Effector memory CD4-positive, alpha-beta T cell (primary cell): ENCODE results near the gene PLPP4.

ENCODE experiments used
- DNase-seq, 3 donors: peaks; one replicate each; pipeline ENCODE4 v3.0.0-alpha.2; 2020
- H3K27ac ChIP-seq: 2 replicates; pipeline ENCODE4 v1.7.0; 2013; ENCODE audit warnings: mild to moderate bottlenecking, low read length, moderate library complexity; ENCODE audit not compliant: insufficient read depth, poor library complexity, severe bottlenecking
- H3K27me3 ChIP-seq: replicated peaks from 2 replicates; pipeline ENCODE4 v1.7.0; 2013; ENCODE audit warnings: mild to moderate bottlenecking, low read length; ENCODE audit not compliant: insufficient read depth, control insufficient read depth, poor library complexity, severe bottlenecking
- H3K36me3 ChIP-seq: 2 replicates; pipeline ENCODE4 v1.7.0; 2013; ENCODE audit warnings: mild to moderate bottlenecking, low read length, moderate library complexity; ENCODE audit not compliant: control insufficient read depth, insufficient read depth
- H3K4me1 ChIP-seq: 2 replicates; pipeline ENCODE4 v1.7.0; 2013; ENCODE audit warnings: low read length, mild to moderate bottlenecking; ENCODE audit not compliant: control insufficient read depth, insufficient read depth, poor library complexity, severe bottlenecking
- H3K4me3 ChIP-seq: 2 replicates; pipeline ENCODE4 v1.7.0; 2013; ENCODE audit warnings: low read length, low read depth, mild to moderate bottlenecking; ENCODE audit not compliant: insufficient read depth, poor library complexity, severe bottlenecking
- H3K9me3 ChIP-seq: 2 replicates; pipeline ENCODE4 v1.7.0; 2013; ENCODE audit warnings: mild to moderate bottlenecking, low read length, moderate library complexity; ENCODE audit not compliant: control insufficient read depth

The PLPP4 gene

DNA sequence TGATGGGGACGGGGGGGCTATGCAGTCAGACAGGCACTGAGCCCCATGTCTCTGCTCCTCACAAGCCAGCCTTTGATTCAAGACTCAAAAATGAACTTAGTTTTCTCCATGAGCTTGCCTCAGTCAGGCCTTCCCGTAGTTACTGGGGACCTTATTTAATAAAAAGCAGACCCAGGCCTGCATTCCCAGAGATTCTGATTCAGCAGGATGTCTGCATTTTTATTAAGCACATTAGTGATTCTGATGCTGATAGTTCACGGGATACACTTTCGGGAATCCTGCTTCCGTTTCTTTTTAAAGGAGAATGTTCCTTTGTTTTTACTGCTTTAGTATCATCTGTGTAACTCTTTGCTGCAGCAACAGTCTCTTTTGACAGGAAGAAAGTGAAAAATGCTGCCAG lies 28.3 kb upstream of the PLPP4 start:
- Histone ChIP-seq H3K36me3 (no peaks in the 10 kb centered on the region), H3K27ac (no peak overlapping the region), H3K4me1 (no peaks in the 10 kb centered on the region), H3K27me3 (no peaks in the 10 kb centered on the region), H3K4me3 (no peak overlapping the region), H3K9me3 (no peaks in the 10 kb centered on the region)
- no peak for DNase-seq

DNA sequence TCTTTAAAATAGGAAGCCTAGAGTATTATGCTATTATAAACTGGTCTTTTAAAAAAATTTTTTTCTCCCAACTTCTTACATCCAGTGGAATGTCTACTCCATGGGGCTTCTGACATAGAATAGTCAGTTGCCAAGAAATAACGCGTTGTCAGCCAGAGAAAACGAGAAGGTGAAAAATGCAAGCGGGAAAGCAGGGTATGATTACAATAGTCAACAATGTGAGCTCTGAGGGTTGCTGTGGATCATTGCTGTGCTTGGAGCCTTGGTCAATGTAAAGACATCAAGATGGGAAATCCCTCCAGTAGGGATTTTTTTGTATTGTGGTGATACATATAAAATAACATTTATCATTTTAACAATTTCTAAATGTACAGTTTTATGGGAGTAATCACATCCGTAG lies 27.6 kb upstream of the PLPP4 start:
- no peak overlapping the region for H3K27ac ChIP-seq
- H3K9me3 ChIP-seq: no peaks in the 10 kb centered on the region
- no peaks in the 10 kb centered on the region for H3K27me3 ChIP-seq
- DNase-seq: no peak
- no peaks in the 10 kb centered on the region for H3K36me3 ChIP-seq
- no peak overlapping the region for H3K4me3 ChIP-seq
- no peaks in the 10 kb centered on the region for H3K4me1 ChIP-seq

DNA sequence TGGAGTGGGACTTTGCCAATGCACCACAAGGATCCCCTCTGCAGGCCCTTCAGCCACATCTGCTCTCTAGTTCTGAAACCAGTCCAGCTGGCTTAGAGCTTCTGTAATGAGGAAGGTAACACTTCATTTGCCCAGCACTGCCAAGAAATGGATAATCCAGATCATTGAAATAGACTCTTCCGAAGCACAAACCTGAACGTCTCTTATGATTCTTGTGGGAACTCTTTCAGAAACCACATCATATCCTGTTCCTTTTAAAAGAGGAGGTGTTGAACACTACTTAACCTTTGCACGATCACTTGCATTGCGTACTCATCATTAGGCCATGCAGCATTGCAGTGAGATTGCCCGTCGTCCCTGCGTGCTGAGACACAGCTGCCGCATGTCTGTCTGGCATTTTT lies 25.8 kb upstream of the PLPP4 start:
- Histone ChIP-seq H3K36me3 (no peaks in the 10 kb centered on the region), H3K4me1 (no peaks in the 10 kb centered on the region), H3K27ac (no peak overlapping the region), H3K27me3 (no peaks in the 10 kb centered on the region), H3K4me3 (no peak overlapping the region), H3K9me3 (no peaks in the 10 kb centered on the region)
- DNase-seq: no peak

DNA sequence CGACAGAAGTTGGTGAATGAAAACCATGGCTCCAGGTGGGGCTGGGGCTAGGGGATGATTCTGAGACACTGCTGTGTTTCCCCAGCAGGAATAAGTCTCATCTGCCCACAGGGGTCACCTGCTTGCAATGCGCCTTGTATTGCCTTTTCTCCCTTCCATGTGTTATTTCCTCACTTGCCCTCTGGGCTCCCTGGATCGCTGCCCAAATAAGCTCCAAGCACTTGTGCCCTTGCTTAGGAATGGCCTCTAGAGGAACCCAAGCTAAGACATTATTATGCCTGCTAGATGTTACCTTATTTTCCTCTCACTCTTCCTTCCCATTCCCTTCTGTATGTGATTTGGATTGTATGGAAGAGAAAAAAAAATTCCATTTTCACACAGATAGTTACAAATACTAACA lies 24.8 kb upstream of the PLPP4 start:
- no peaks in the 10 kb centered on the region for H3K9me3 ChIP-seq
- no peaks in the 10 kb centered on the region for H3K36me3 ChIP-seq
- H3K4me3 ChIP-seq: no peak overlapping the region
- H3K27ac ChIP-seq: no peak overlapping the region
- no peaks in the 10 kb centered on the region for H3K27me3 ChIP-seq
- DNase-seq: no peak
- no peaks in the 10 kb centered on the region for H3K4me1 ChIP-seq

DNA sequence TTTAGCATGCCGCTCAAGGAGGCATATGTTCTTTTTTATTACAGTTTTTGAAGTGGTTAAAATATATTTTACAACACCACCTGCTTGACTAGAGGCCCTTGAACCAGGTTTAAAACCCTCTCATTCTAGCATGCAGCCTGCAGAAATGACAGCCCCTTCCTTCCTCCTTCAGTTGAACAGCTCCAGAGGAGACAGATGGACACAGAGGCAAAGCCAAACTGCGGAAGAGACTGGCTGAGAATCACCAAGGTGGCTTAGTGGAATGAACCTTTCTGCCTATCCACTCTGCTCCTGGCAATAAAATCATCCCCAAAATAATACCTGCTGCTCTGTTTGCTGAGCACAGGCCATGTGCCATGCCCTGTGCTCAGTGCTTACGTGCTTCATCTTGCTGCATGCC lies 23.9 kb upstream of the PLPP4 start:
- H3K27me3 ChIP-seq: no peaks in the 10 kb centered on the region
- no peaks in the 10 kb centered on the region for H3K9me3 ChIP-seq
- no peak overlapping the region for H3K27ac ChIP-seq
- H3K4me1 ChIP-seq: no peaks in the 10 kb centered on the region
- H3K4me3 ChIP-seq: no peak overlapping the region
- DNase-seq: no peak
- H3K36me3 ChIP-seq: no peaks in the 10 kb centered on the region

DNA sequence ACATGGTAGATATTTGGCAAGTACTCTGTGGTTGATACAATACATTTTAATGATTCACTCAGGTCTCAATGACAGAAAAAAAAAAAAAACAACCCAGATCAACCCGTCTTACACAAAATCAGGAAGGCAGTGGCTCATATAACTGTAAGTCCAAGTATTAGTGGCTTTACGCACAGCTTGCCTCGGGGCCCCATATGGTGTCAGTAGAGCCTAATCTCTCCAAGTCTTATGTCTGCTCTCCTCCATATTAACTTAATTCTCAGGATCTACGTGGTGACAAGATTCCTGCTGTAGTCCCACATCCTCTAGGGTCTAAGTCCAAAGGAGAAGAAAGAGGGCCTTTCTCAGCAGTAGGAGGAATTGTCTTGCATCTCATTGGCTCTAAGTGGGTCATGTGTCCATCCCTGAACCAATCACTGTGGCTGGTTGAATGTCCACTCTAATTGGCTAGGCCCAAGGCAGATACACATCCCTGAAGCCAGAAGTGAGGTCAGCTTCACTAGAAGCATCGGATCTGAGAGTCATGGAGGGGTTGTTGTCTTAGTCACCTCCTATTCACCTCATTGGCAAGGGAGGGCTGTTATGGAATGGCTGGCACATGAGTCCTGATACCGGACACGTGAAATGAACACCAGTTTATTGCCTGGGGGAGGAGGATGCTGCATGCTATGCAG lies 20.5 kb upstream of the PLPP4 start:
- Histone ChIP-seq H3K9me3 (no peaks in the 10 kb centered on the region), H3K4me1 (no peaks in the 10 kb centered on the region), H3K36me3 (no peaks in the 10 kb centered on the region), H3K27ac (no peak overlapping the region), H3K27me3 (no peaks in the 10 kb centered on the region), H3K4me3 (no peak overlapping the region)
- no peak for DNase-seq

DNA sequence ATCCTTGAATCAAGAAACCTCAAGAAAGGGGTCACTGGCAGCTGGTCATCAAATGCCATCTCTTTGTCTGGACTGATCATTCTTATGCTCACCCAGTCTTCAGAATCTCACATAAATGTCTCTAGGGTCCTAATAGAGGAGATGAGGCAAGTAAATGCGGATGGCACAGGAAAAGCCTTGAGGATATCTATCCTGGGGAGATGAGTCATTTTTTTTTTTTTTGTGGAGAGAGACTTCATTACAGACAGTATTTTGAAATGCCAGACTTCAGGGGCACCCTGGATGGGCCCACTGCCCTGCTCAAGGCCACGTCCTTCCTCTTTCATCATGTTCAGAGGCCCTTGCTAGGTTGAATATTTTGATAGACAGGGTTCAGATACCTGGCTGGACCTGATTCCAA lies 19.5 kb upstream of the PLPP4 start:
- Histone ChIP-seq H3K27me3 (no peaks in the 10 kb centered on the region), H3K4me1 (no peaks in the 10 kb centered on the region), H3K4me3 (no peak overlapping the region), H3K9me3 (no peaks in the 10 kb centered on the region), H3K36me3 (no peaks in the 10 kb centered on the region), H3K27ac (no peak overlapping the region)
- DNase-seq: no peak

DNA sequence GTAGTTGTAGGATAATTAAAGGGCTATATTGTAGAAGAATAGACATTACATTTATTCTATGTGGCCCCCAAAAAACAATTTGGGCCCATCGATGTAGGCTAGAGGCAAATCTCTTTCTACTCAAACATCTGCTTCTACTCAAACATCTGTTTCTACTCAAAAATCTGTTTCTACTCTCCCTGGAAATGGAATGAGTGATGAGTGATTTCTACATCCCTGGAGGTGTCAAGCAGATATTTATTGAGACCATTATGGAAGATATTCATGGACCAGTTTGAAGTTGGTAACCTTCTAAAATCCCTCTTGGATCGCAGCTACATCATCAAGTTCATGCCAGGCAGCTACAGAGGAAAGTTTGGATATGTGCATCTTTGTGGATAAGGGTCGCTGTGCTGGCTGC lies 5.1 kb upstream of the PLPP4 start:
- Histone ChIP-seq H3K9me3 (no peaks in the 10 kb centered on the region), H3K4me3 (no peak overlapping the region), H3K27ac (no peak overlapping the region), H3K27me3 (no peaks in the 10 kb centered on the region), H3K4me1 (no peaks in the 10 kb centered on the region), H3K36me3 (no peaks in the 10 kb centered on the region)
- no peak for DNase-seq

DNA sequence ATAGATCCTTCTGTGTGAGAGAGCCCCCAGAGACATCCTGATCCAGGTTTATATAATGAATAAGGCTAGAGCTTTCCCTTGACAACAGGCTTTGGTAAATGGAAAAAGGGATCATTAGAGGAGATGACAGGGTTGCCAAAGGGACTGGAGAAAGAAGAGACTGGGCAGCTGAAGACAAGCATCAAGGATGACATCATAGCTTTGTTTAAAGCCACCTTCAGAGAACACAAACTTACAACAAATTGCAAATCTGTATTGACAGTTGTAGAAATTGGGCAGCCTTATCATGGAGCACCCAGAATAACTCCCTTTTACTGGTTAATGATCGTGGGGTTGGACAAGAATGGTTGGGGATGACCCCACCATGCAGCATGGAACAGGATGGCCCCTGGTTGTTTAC lies 3.7 kb upstream of the PLPP4 start:
- no peak overlapping the region for H3K4me3 ChIP-seq
- H3K27ac ChIP-seq: no peak overlapping the region
- no peak for DNase-seq
- no peaks in the 10 kb centered on the region for H3K4me1 ChIP-seq
- no peaks in the 10 kb centered on the region for H3K36me3 ChIP-seq
- H3K27me3 ChIP-seq: no peaks in the 10 kb centered on the region
- H3K9me3 ChIP-seq: no peaks in the 10 kb centered on the region

DNA sequence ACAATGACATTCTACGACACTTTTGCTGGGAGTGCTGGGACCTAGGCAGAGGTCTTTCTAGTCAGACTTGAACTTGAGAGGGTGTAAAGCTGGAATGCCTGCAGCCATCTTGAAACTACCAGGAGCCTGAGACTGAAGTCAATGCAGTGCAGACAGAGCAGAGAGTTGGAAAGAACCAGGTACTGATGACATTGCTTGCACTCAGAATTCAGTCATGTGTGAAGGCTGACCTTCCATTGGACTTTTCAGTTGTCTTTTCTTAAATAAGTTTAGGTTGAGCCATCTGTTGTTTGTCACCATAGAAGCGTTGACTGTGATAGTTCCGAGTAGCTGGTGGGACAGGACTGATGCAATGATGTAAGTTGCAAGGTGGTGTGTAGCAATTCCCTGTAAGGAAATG lies 3.1 kb upstream of the PLPP4 start:
- H3K36me3 ChIP-seq: no peaks in the 10 kb centered on the region
- no peaks in the 10 kb centered on the region for H3K4me1 ChIP-seq
- H3K27ac ChIP-seq: no peak overlapping the region
- H3K4me3 ChIP-seq: no peak overlapping the region
- DNase-seq: no peak
- no peaks in the 10 kb centered on the region for H3K27me3 ChIP-seq
- H3K9me3 ChIP-seq: no peaks in the 10 kb centered on the region
